ENCODE data around the gene ST6GALNAC3. TPM values are rescaled to one million over a fixed set of nuclear protein-coding genes. Genes with fewer than 3 reads are reported as not detected.

Gene ST6GALNAC3
- polyA plus RNA-seq, 4 donors: 72.5 to 103 (median 85.1) TPM

GRCh38 chr1:76402128-76402527 is 327.6 kb downstream of the ST6GALNAC3 start:
- no peak for DNase-seq (ENCODE audit: low read depth in 4 of 4, low spot score in 2 of 4)

DNA sequence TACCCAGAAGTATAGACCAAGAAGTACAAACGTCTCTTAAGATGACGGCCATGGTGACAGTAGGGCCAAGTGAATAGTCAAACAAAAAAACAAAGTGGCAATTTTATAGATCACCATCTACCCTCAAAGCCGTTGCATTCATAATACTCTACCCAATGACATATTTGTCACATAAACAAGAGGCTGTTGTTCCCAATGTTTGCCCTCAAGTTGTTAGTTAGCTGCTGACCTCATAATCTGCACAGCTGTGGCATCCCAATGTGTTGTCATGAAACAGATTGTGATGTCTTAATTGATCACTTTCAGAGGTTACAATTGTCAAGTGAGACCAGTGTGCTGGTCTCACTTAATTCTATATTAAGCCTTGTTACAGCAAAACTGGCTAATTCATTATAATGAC is 333.8 kb downstream of the ST6GALNAC3 start:
- DNase-seq (ENCODE audit: low read depth in 4 of 4, low spot score in 2 of 4): no peak

GRCh38 chr1:76410499-76410898 is 336.0 kb downstream of the ST6GALNAC3 start:
- no peak for DNase-seq (ENCODE audit: low read depth in 4 of 4, low spot score in 2 of 4)

DNA sequence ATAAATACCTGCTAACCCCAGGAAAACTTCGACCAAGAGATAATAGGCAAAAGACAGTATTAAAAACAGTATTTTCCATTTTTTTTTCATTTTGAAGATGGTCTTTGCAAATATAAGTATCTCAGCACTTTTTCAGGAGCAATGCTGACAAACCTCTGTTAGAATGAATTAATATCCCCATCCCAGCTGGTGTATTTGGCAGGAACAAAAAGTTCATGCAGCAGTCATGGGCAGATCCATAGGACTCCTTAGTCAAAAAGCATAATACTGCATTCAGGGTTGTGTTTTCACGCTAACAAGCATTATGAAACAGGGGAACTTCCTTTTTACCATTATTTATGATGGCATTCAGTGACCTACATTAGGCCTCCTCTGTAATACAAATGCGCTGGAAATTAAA is 344.0 kb downstream of the ST6GALNAC3 start:
- no peak for DNase-seq (ENCODE audit: low read depth in 4 of 4, low spot score in 2 of 4)

GRCh38 chr1:76419603-76420002 is 345.1 kb downstream of the ST6GALNAC3 start:
- DNase-seq (ENCODE audit: low read depth in 4 of 4, low spot score in 2 of 4): no peak

GRCh38 chr1:76425201-76426145 is 350.9 kb downstream of the ST6GALNAC3 start:
- no peak for DNase-seq (ENCODE audit: low read depth in 4 of 4, low spot score in 2 of 4)

DNA sequence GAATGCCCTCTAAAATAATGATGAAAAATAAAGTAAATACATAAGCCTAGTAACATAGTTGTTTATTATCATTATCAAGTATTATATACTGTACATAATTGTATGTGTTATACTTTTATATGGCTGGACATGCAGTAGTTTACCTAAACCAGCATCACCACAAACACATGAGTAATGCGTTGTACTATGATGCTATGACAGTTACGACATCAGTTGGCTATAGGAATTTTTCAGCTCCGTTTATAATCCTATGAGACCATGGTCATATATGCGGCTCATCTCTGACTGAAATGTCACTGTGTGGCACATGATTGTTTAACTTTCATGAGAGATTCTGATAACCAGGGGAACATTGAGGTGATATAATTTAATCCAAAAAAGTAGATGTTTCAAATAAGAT is 352.1 kb downstream of the ST6GALNAC3 start:
- no peak for DNase-seq (ENCODE audit: low read depth in 4 of 4, low spot score in 2 of 4)

GRCh38 chr1:76428028-76428427 is 353.5 kb downstream of the ST6GALNAC3 start:
- DNase-seq (ENCODE audit: low read depth in 4 of 4, low spot score in 2 of 4): no peak

DNA sequence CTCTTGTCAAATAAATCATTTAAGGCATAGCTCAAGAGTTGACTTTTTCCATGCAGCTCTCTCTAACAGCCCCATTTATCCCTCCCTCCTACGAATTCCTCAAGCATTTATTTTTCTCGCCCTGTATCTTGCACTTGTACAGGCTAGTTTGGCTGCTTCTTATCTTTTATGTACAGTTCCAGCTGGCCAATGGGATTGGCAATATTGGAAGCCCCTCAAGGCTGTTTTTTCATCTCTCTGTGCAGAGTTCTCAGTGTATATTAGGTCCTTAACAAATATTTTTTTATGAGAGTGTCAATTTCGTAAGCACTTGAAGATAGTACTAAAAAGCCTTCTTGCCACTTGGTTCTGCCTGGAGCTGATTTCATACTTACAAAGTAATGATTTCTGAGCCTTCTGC is 356.0 kb downstream of the ST6GALNAC3 start:
- no peak for DNase-seq (ENCODE audit: low read depth in 4 of 4, low spot score in 2 of 4)

DNA sequence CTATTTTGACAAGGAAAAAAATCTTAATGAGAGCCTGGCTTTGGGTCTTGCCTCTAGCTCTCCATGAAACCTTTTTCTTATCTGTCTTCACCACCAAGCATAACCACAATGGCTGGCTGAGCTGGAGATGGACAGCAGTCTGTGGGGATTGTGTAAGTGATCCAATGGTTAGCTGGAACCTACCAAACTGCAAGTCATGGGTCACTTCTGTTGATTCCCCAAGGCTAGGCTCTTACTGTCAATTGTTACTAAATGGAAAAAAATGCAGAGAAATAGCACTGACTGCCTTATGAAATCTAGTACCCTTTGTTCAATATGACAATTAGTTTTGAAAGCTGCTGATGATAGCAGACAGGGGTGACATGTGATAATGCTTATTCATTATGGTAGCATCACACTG is 359.0 kb downstream of the ST6GALNAC3 start:
- DNase-seq (ENCODE audit: low read depth in 4 of 4, low spot score in 2 of 4): no peak

DNA sequence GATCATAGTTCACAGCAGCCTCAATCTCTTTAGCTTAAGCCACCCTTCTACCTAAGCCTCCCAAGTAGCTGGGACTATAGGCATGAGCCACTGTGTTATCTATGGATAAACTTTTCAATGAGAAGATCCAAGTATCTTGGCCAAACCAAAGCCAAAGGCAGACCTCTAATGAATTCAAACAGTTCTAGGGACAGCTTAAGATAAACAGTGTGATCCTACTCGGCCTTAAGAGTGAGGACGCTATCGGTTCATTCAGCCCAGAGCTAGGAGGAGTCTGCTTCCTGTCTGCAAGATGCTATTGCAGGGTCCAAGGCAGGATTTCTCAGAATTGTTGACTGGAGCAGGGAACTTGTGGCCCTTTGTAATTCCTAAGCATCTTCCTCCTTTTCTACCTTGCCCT is 368.7 kb downstream of the ST6GALNAC3 start:
- no peak for DNase-seq (ENCODE audit: low read depth in 4 of 4, low spot score in 2 of 4)

DNA sequence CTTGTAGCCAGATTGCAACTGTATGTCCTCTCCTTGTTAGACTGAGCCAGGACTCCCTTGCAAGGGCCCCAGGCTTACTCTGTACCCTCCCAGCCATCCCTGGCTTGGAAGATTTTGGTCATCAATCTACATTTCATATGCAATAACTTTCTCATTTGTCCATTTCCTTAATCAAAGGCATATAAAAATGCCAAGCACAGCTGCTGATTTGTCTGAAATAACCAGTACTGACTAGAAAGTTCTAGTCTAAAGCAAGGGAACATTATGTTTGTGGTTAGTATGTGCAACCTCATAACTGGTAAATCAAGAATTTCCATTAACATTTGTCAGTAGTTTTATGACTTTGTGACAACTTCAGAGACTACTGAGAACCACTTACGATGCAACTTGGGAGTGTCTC is 370.2 kb downstream of the ST6GALNAC3 start:
- peak in 3 of 4 donors; percentile 20 to 40 (median 31) for DNase-seq (ENCODE audit: low read depth in 4 of 4, low spot score in 2 of 4)

- no peak for DNase-seq (ENCODE audit: low read depth in 4 of 4, low spot score in 2 of 4)
Measured at GRCh38 chr1:76450229-76450628, 375.7 kb downstream of the ST6GALNAC3 start.

GRCh38 chr1:76463278-76463677 is 388.7 kb downstream of the ST6GALNAC3 start:
- no peak for DNase-seq (ENCODE audit: low read depth in 4 of 4, low spot score in 2 of 4)

DNA sequence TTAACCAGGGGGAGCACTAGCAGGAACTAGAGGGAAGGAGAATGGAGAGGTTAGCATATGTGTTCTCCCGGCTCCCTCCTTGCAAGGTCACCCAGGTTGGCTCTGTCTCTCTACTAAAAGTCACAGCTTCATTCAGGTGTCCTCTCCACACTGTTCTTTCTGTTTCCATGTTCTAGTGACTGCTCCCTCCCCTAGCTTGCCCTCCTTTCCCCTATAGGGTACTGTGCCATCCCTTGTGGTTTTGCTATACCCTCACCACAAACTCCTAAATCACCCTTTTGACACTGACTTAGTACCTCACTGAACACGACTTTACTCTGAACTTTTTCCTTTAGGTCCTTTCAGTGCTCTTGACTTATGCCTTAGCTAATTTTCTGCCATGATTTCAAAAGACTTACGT is 389.3 kb downstream of the ST6GALNAC3 start:
- DNase-seq (ENCODE audit: low read depth in 4 of 4, low spot score in 2 of 4): no peak

- DNase-seq (ENCODE audit: low read depth in 4 of 4, low spot score in 2 of 4): no peak
Measured at GRCh38 chr1:76465030-76465429, 390.5 kb downstream of the ST6GALNAC3 start.

GRCh38 chr1:76470166-76470565 is 395.6 kb downstream of the ST6GALNAC3 start:
- no peak for DNase-seq (ENCODE audit: low read depth in 4 of 4, low spot score in 2 of 4)

DNA sequence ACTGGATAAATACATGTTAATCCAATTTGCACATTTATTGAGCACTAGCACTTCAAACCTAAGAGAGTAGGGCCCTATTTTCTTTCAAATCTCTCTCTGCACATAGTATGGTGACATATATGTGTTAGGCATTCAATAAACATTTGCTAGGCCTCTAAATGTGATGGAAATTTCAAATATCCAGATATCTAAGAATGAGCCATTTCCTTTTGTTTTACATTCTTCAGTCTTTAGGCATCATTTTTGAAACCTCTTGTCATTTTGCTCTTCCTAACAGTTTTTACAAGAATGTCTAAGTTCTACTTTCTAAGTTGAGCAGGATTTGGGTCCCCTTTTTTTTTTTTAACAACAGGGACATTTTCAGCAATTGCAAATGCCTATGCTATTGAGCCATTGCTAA is 397.0 kb downstream of the ST6GALNAC3 start:
- DNase-seq (ENCODE audit: low read depth in 4 of 4, low spot score in 2 of 4): no peak

DNA sequence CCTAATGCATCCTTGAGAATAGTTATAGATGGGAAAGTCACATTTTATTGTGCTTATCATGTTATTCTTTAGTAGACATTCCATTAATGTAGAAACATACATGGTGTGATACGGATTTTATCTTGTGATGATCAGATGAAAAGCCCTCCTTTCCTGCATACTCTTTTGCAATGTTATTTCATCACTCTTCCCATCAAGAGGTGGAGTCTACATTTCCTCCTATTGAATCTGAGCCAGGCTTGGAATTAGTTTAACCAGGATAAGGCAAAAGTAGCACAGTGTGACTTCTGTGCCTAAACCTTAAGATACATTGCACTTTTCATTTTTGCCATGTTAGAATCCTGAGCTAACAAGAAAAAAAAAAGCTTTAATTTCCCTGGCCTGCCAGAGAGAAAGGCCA is 399.0 kb downstream of the ST6GALNAC3 start:
- no peak for DNase-seq (ENCODE audit: low read depth in 4 of 4, low spot score in 2 of 4)

DNA sequence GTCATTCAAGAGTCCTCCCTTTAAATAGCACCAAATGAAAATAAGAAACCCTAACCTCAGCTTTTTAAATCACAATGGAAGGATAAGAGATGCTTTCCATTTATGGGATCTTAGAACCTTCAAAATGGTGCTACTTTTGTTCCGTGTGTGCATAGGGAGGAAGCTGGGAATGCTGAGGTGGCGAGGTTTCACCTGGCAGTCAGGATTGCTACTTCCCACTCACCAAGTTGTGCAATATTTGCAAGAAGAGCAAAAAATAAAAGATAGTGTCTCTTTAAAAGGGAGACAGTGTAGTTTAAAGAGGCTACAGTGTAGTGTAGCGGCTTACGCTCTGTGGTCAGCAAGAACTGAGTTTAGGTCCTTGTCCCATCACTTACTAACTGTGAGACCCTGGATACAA is 400.4 kb downstream of the ST6GALNAC3 start:
- DNase-seq (ENCODE audit: low read depth in 4 of 4, low spot score in 2 of 4): no peak

DNA sequence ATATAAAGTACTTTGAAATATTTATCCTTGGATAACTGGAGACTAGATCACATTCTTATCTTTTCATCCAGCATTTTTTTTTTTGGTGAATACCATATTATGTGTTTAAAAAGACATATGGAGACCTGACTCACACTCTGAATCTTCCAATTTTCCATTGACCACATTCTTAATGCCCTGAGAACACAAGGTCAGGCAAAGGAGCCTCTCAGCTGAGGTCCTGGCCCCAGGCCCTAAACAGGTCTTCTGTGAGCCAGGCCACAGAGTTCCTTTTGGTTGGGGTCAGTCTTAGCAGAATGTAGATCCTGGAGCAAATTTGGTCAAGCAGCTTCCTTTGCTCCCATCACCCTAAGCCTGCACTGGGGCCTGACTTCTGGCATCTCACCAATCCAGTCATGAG is 402.6 kb downstream of the ST6GALNAC3 start:
- DNase-seq (ENCODE audit: low read depth in 4 of 4, low spot score in 2 of 4): no peak

- DNase-seq (ENCODE audit: low read depth in 4 of 4, low spot score in 2 of 4): no peak
Measured at GRCh38 chr1:76480827-76481226, 406.3 kb downstream of the ST6GALNAC3 start.

All from left renal cortex interstitium (tissue), 4 donors.